OCI-LY7 (cell line): ENCODE measurements around the gene SPRY4.

Experiments used
- CTCF ChIP-seq: fragments of 200-600 bp; sonication (generic); conservative IDR thresholded peaks from 2 replicates; pipeline ENCODE4 v1.5.1; 2014; ENCODE audit warnings: mild to moderate bottlenecking, antibody characterized with exemption, low read length, moderate library complexity, mixed read lengths
- EZH2phosphoT487 ChIP-seq: fragments of 200-600 bp; sonication (generic); IDR thresholded peaks from 2 replicates; pipeline ENCODE4 v1.6.1; 2018; ENCODE audit warnings: low read depth, borderline replicate concordance, mild to moderate bottlenecking, mixed run types, antibody characterized with exemption, low read length, moderate library complexity, mixed read lengths

GRCh38 chr5:142310803-142311202 is 14.0 kb downstream of the SPRY4 start:
- TF ChIP-seq CTCF (no peak), EZH2phosphoT487 (no peak)
